PFSK-1 (cell line): Measurements from ENCODE around the gene NR3C2.

ENCODE experiments used
- FOXP2 ChIP-seq: optimal IDR thresholded peaks from 2 replicates; pipeline ENCODE3; 2011; ENCODE audit warnings: borderline replicate concordance, control low read depth, inconsistent platforms; ENCODE audit not compliant: insufficient read depth; ENCODE audit errors: extremely low read length, extremely low read depth
- POLR2AphosphoS5 ChIP-seq: IDR thresholded peaks from 2 replicates; pipeline ENCODE4 v1.6.1; 2012; ENCODE audit warnings: low read depth, mild to moderate bottlenecking, control low read depth, low read length, moderate library complexity
- SIN3A ChIP-seq: IDR thresholded peaks from 2 replicates; pipeline ENCODE4 v1.6.1; 2012; ENCODE audit warnings: mild to moderate bottlenecking, low read length, moderate library complexity, borderline replicate concordance; ENCODE audit not compliant: insufficient read depth
- TAF1 ChIP-seq: IDR thresholded peaks from 2 replicates; pipeline ENCODE4 v1.6.1; 2012; ENCODE audit warnings: low read length, control low read depth, borderline replicate concordance; ENCODE audit not compliant: insufficient read depth
- TF ChIP-seq, protein P1 (sequence below), 2 experiments: IDR thresholded peaks; 2 replicates each; pipeline versions ENCODE4 v1.6.1 to v1.8.0; 2011 to 2012; ENCODE audit warnings: low read depth in 2 of 2, low read length in 2 of 2, control low read depth in 1 of 2, inconsistent platforms in 1 of 2, mild to moderate bottlenecking in 1 of 2, moderate library complexity in 1 of 2; ENCODE audit not compliant: insufficient read depth in 1 of 2

NR3C2 gene

DNA sequence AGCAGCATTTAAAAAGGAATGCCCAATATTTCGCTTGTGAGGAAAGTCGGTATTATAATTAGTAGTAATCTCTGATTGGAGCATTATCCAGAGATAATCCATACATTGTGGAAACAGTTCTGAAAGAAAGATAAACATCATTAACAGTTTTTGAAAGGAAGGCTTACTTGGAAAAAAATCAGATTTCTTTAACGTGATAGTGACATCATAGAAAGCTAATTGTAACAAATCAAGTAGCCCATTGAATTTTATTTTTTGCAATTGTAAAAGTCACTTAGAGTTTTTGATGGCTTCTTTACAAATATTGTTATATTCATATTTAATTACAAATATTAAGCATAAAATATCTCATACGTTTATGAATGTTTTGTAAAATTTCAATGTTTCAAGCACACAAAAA, 11.6 kb upstream of the NR3C2 start:
- TF ChIP-seq POLR2AphosphoS5 (no peak), SIN3A (no peak), FOXP2 (no peak), TAF1 (no peak)
- TF ChIP-seq, protein P1, sequence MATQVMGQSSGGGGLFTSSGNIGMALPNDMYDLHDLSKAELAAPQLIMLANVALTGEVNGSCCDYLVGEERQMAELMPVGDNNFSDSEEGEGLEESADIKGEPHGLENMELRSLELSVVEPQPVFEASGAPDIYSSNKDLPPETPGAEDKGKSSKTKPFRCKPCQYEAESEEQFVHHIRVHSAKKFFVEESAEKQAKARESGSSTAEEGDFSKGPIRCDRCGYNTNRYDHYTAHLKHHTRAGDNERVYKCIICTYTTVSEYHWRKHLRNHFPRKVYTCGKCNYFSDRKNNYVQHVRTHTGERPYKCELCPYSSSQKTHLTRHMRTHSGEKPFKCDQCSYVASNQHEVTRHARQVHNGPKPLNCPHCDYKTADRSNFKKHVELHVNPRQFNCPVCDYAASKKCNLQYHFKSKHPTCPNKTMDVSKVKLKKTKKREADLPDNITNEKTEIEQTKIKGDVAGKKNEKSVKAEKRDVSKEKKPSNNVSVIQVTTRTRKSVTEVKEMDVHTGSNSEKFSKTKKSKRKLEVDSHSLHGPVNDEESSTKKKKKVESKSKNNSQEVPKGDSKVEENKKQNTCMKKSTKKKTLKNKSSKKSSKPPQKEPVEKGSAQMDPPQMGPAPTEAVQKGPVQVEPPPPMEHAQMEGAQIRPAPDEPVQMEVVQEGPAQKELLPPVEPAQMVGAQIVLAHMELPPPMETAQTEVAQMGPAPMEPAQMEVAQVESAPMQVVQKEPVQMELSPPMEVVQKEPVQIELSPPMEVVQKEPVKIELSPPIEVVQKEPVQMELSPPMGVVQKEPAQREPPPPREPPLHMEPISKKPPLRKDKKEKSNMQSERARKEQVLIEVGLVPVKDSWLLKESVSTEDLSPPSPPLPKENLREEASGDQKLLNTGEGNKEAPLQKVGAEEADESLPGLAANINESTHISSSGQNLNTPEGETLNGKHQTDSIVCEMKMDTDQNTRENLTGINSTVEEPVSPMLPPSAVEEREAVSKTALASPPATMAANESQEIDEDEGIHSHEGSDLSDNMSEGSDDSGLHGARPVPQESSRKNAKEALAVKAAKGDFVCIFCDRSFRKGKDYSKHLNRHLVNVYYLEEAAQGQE (IDR thresholded peaks at IDR 0.05; ENCODE audit: insufficient read depth in 1 of 2, low read depth in 2 of 2, low read length in 2 of 2): no peak

DNA sequence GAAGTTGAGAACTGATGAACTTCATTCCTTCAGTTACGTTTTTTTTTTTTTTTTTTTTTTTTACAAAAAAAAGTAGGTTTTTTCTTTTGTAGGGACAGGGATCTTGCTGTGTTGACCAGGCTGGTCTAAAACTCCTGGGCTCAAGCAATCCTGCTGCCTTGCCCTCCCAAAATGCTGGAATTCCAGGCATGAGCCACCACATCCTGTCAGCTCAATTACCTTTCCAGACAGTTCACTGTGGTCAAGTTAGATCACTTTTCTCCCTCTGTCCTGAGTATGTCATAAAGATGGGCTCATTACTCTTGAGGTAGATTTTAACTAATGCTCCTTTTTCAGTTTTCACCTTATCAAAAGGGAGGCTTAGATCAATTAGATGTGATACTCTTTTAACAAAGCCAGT, 10.8 kb upstream of the NR3C2 start:
- TF ChIP-seq SIN3A (no peak), FOXP2 (no peak), TAF1 (no peak), POLR2AphosphoS5 (no peak)
- TF ChIP-seq, protein P1 (IDR thresholded peaks at IDR 0.05; ENCODE audit: insufficient read depth in 1 of 2, low read depth in 2 of 2, low read length in 2 of 2): no peak

DNA sequence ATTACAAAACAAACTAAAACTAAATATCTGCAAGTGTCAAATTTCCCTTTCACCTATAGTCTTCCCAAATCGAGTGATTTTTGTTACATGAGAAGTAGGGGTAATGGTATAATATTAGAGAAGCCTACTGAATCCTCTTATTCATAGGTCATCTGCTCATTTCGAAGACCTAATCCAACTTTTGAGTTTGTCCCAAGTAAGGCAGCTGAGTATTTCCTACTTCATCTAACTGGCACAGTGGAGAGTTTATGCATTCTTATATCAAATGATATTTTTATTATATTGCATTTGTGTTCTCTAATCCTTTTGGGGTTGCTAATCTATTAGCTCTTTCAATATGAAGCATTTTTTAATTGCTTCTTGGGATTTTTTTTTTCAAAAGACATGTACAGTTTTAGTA, 7.7 kb upstream of the NR3C2 start:
- no peak for TF ChIP-seq SIN3A
- TF ChIP-seq FOXP2: no peak
- TF ChIP-seq TAF1: no peak
- no peak for TF ChIP-seq POLR2AphosphoS5
- TF ChIP-seq, protein P1 (IDR thresholded peaks at IDR 0.05; ENCODE audit: insufficient read depth in 1 of 2, low read depth in 2 of 2, low read length in 2 of 2): no peak

DNA sequence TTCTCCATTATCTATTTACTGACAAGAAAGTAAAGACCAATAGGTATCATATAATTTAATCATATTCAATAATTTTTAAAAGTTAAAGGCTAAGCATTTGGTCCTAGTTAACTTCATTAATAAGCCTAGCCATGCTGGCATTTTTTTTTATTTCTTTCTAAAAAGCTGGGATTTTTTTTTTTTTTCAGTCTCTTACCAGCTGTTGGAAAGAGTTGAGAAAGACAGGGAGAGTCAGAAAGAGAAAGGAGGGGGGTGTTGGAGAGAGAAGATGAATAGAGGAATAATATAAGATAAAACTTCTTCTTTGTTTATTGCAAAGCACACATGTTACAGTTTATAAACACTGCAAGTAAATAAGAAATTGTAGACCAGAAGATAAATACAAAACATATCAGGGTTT, 5.9 kb upstream of the NR3C2 start:
- no peak for TF ChIP-seq SIN3A
- TF ChIP-seq FOXP2: no peak
- TF ChIP-seq TAF1: no peak
- TF ChIP-seq, protein P1 (IDR thresholded peaks at IDR 0.05; ENCODE audit: insufficient read depth in 1 of 2, low read depth in 2 of 2, low read length in 2 of 2): no peak
- TF ChIP-seq POLR2AphosphoS5: no peak

DNA sequence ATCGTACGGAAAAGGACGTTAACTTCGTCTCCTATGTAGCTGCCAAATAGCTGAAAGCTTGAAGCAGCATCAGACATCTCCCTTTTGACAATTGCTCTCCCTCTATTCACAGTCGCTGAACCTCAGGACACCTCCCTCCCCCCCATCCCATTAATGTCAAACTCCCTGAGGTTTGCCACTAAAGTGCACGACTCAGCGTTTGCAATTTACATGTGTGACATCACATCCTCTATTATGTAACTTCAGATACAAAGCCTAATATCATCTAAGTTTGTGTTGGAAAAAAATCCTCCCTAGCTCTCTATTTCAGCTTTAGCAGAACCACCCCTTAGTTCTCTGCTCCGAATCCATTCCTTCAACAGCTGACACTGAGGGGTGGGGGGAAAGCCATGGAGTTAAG, 5.5 kb upstream of the NR3C2 start:
- TF ChIP-seq POLR2AphosphoS5 (no peak), TAF1 (no peak), FOXP2 (no peak)
